Stromal cell of bone marrow (primary cell): ENCODE measurements around the gene DTNA.
"Not testable (repeated sequence)": the region's sequence is repeated elsewhere in the genome, so short reads cannot be mapped to it uniquely, and the experiment has no call there.

Experiments used
- DNase-seq: peaks from one replicate; pipeline ENCODE4 v3.0.0-alpha.2; 2012; ENCODE audit warnings: low read depth

Gene DTNA

GRCh38 chr18:34725737-34726136, 15.6 kb downstream of the DTNA start:
- DNase-seq: not testable (repeated sequence)

GRCh38 chr18:34726286-34727004, 16.3 kb downstream of the DTNA start:
- no peak for DNase-seq

GRCh38 chr18:34729264-34729663, 19.2 kb downstream of the DTNA start:
- no peak for DNase-seq

- DNase-seq: no peak
Observed at GRCh38 chr18:34729740-34730355, 19.8 kb downstream of the DTNA start.

GRCh38 chr18:34730774-34731173, 20.7 kb downstream of the DTNA start:
- DNase-seq: no peak

GRCh38 chr18:34734056-34734455, 24.0 kb downstream of the DTNA start:
- no peak for DNase-seq

- not testable (repeated sequence) for DNase-seq
Observed at GRCh38 chr18:34734526-34734925, 24.4 kb downstream of the DTNA start.

- no peak for DNase-seq
Observed at GRCh38 chr18:34738175-34738894, 28.2 kb downstream of the DTNA start.

- no peak for DNase-seq
Observed at GRCh38 chr18:34740101-34740500, 30.0 kb downstream of the DTNA start.

- no peak for DNase-seq
Observed at GRCh38 chr18:34740724-34741123, 30.6 kb downstream of the DTNA start.

GRCh38 chr18:34741401-34741800, 31.3 kb downstream of the DTNA start:
- no peak for DNase-seq

GRCh38 chr18:34742891-34743341, 32.8 kb downstream of the DTNA start:
- no peak for DNase-seq

- DNase-seq: no peak
Observed at GRCh38 chr18:34744569-34744968, 34.5 kb downstream of the DTNA start.

GRCh38 chr18:34746614-34747013, 36.5 kb downstream of the DTNA start:
- no peak for DNase-seq

GRCh38 chr18:34749721-34750120, 39.6 kb downstream of the DTNA start:
- no peak for DNase-seq

GRCh38 chr18:34752056-34752455, 42.0 kb downstream of the DTNA start:
- no peak for DNase-seq

- DNase-seq: no peak
Observed at GRCh38 chr18:34754300-34754699, 44.2 kb downstream of the DTNA start.

GRCh38 chr18:34757666-34758065, 47.6 kb downstream of the DTNA start:
- DNase-seq: no peak

- DNase-seq: no peak
Observed at GRCh38 chr18:34758378-34758948, 48.4 kb downstream of the DTNA start.

GRCh38 chr18:34760444-34760843, 50.3 kb downstream of the DTNA start:
- DNase-seq: no peak

GRCh38 chr18:34764451-34764850, 54.4 kb downstream of the DTNA start:
- no peak for DNase-seq

- peak; percentile 72 for DNase-seq
Observed at GRCh38 chr18:34767601-34768027, 57.5 kb downstream of the DTNA start.

GRCh38 chr18:34771958-34772357, 61.9 kb downstream of the DTNA start:
- DNase-seq: no peak
